IMR-90 (cell line): ENCODE measurements around the gene TSHZ1.

ENCODE experiments used
- BHLHE40 ChIP-seq: fragments of 150-350 bp; IDR thresholded peaks from 2 replicates; pipeline ENCODE4 v1.6.1; 2016; ENCODE audit warnings: mild to moderate bottlenecking, low read depth, low read length
- CHD1 ChIP-seq: IDR thresholded peaks from 2 replicates; pipeline ENCODE4 v1.6.1; 2012; ENCODE audit warnings: low read depth, low read length, improper control_type of control experiment
- CTCF ChIP-seq: conservative IDR thresholded peaks from 2 replicates; pipeline ENCODE4 v1.5.1; 2012; ENCODE audit warnings: mild to moderate bottlenecking, low read depth, low read length, improper control_type of control experiment
- ELK1 ChIP-seq: fragments of 150-350 bp; IDR thresholded peaks from 2 replicates; pipeline ENCODE4 v1.6.1; 2016; ENCODE audit warnings: low read depth, mild to moderate bottlenecking, low read length, moderate library complexity, borderline replicate concordance
- MAZ ChIP-seq: IDR thresholded peaks from 2 replicates; pipeline ENCODE4 v1.6.1; 2012; ENCODE audit warnings: low read depth, mild to moderate bottlenecking, low read length, improper control_type of control experiment, moderate library complexity, borderline replicate concordance
- MXI1 ChIP-seq: IDR thresholded peaks from 2 replicates; pipeline ENCODE4 v1.6.1; 2012; ENCODE audit warnings: low read depth, mild to moderate bottlenecking, low read length, moderate library complexity, borderline replicate concordance
- NFE2L2 ChIP-seq: fragments of 150-350 bp; IDR thresholded peaks from 2 replicates; pipeline ENCODE4 v1.6.1; 2016; ENCODE audit warnings: low read depth, mild to moderate bottlenecking, low read length
- POLR2A ChIP-seq: IDR thresholded peaks from 2 replicates; pipeline ENCODE4 v1.6.1; 2012; ENCODE audit warnings: mild to moderate bottlenecking, low read depth, low read length
- RAD21 ChIP-seq: IDR thresholded peaks from 2 replicates; pipeline ENCODE4 v1.6.1; 2012; ENCODE audit warnings: low read length, improper control_type of control experiment
- RCOR1 ChIP-seq: IDR thresholded peaks from 2 replicates; pipeline ENCODE4 v1.6.1; 2012; ENCODE audit warnings: mild to moderate bottlenecking, low read length, improper control_type of control experiment; ENCODE audit not compliant: insufficient replicate concordance
- RFX5 ChIP-seq: IDR thresholded peaks from 2 replicates; pipeline ENCODE4 v1.8.0; 2012; ENCODE audit warnings: low read depth, mild to moderate bottlenecking, low read length, moderate library complexity
- SMC3 ChIP-seq: fragments of 150-350 bp; IDR thresholded peaks from 2 replicates; pipeline ENCODE4 v1.6.1; 2016; ENCODE audit warnings: low read depth, mild to moderate bottlenecking, antibody characterized with exemption, low read length, moderate library complexity
- USF2 ChIP-seq: fragments of 150-350 bp; IDR thresholded peaks from 2 replicates; pipeline ENCODE4 v1.6.1; 2017; ENCODE audit warnings: mild to moderate bottlenecking, antibody characterized with exemption, low read length, low read depth

- TF ChIP-seq CTCF (no peak), MXI1 (no peak), RCOR1 (no peak), POLR2A (no peak), USF2 (no peak), BHLHE40 (no peak), MAZ (no peak), SMC3 (no peak), RFX5 (no peak), CHD1 (no peak), RAD21 (no peak), NFE2L2 (no peak), ELK1 (no peak)
Observed at GRCh38 chr18:75256376-75256775, 45.8 kb downstream of the TSHZ1 start.
